ENCODE measurements around the gene MAPK4. TPM values are rescaled to one million over a fixed set of nuclear protein-coding genes. Genes with fewer than 3 reads are reported as not detected.

MAPK4 gene
- polyA plus RNA-seq, 3 donors from 2014 or later = not detected

DNA sequence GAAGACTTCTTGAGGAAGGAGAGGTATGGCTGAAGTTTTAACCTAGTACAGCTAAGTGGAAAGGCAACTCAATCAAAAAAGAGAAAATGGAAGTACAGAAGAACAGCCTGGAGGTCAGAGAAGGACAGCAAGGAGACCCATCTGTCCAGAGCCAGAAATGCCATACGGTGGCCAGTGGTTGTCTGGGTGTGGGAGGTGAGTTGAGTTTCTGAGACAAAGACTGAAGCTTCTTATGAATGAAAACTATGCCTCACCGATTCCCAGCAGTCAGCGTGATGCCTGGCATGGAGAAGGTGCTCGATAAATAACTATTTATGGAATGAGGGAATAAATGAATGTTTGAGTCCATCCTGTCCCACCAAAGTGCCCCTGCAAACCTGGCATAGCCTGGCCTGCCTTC is 161.1 kb downstream of the MAPK4 start:
- peaks cover 3 to 6% (median 4%) of the 10 kb centered on the region in 3 donors for H3K27me3 Mint-ChIP-seq (ENCODE audit: low read depth in 3 of 3)
- no peaks in the 10 kb centered on the region for H3K4me1 Mint-ChIP-seq
- no peak for DNase-seq
- H3K27ac Mint-ChIP-seq = no peak overlapping the region
- no peak overlapping the region for H3K4me3 Mint-ChIP-seq
- H3K36me3 Mint-ChIP-seq = peaks cover 0 to 3% (median 0%) of the 10 kb centered on the region in 3 donors
- peaks cover 0 to 4% (median 0%) of the 10 kb centered on the region in 6 donors for H3K9me3 Mint-ChIP-seq

DNA sequence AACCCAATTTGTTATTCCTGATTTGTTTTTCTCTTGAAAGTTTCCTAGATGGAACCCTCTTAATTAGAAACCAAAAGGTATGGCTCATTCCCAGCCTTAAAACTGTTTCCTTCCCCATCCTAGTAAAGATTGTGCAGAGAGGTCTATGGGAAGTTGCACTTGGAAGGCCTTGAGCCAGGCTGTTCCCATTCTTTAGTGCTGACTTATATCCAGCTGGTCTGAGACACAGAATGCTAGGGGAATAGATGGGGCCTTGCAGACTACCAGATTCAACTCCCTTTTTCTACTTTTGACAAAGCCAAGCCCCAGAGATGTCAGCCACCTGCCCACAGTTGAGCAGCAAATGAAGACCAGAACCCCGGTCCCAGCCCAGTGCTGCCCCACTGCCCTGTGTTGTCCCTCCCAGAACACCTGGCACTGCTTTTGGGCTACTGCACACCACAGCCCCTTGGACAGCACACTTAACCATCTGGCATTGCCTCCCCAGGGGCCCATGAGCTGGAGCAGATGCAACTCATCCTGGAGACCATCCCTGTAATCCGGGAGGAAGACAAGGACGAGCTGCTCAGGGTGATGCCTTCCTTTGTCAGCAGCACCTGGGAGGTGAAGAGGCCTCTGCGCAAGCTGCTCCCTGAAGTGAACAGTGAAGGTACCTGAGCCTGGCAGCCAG is 161.7 kb downstream of the MAPK4 start:
- H3K9me3 Mint-ChIP-seq = peaks cover 0 to 4% (median 0%) of the 10 kb centered on the region in 6 donors
- no peak overlapping the region for H3K4me3 Mint-ChIP-seq
- peaks cover 3 to 6% (median 4%) of the 10 kb centered on the region in 3 donors for H3K27me3 Mint-ChIP-seq (ENCODE audit: low read depth in 3 of 3)
- no peak for DNase-seq
- H3K27ac Mint-ChIP-seq = no peak overlapping the region
- H3K4me1 Mint-ChIP-seq = no peaks in the 10 kb centered on the region
- H3K36me3 Mint-ChIP-seq = peaks cover 0 to 2% (median 0%) of the 10 kb centered on the region in 3 donors

DNA sequence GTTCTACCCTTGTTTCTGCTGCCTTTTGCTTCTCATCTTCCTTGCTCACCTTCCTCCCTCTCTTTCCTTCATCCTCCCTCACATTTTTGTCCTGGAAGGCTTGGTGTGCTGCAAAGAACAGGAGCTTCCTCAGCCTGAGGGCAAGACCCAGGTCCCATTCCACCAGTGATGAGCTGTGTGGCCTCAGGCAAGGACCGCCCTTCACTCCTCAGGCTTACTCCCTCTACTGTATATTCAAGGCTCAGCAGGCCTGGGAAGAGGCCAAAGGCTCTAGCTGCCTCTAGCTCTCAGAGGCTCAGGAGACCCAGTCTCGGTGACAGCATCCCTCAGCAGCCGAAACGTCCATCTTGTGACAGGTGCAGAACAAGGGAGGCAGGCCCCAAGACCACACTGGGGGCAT is 162.4 kb downstream of the MAPK4 start:
- Mint-ChIP-seq H3K4me3 (no peak overlapping the region), H3K27me3 (ENCODE audit: low read depth in 3 of 3) (peaks cover 2 to 4% (median 2%) of the 10 kb centered on the region in 3 donors), H3K4me1 (no peaks in the 10 kb centered on the region), H3K9me3 (peaks cover 0 to 4% (median 0%) of the 10 kb centered on the region in 6 donors), H3K36me3 (no peaks in the 10 kb centered on the region), H3K27ac (no peak overlapping the region)
- DNase-seq = no peak

DNA sequence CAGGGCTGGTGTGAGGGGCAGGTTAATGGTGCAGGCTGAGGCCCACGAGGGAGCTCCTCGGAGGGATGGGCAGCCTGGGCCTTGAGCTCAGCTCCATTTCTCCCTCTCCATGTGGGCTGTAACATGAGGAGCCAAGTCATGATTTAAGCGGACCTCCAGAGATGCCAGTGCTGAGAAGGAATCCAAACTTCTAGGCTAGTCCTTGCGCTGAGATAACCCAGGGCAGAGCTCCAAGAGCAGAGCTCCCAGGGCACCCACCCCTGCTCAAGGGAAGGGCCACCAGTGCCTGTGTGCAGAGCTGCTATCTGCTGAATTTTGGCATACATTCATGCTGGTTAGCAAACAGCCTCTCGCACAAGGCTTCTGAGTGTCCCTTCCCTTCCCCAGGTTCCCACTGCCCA is 164.9 kb downstream of the MAPK4 start:
- H3K9me3 Mint-ChIP-seq = peaks cover 0 to 2% (median 0%) of the 10 kb centered on the region in 6 donors
- H3K27ac Mint-ChIP-seq = no peak overlapping the region
- no peak overlapping the region for H3K4me3 Mint-ChIP-seq
- no peaks in the 10 kb centered on the region for H3K4me1 Mint-ChIP-seq
- H3K27me3 Mint-ChIP-seq (ENCODE audit: low read depth in 3 of 3) = peaks cover 0 to 5% (median 2%) of the 10 kb centered on the region in 3 donors
- H3K36me3 Mint-ChIP-seq = no peaks in the 10 kb centered on the region
- no peak for DNase-seq

DNA sequence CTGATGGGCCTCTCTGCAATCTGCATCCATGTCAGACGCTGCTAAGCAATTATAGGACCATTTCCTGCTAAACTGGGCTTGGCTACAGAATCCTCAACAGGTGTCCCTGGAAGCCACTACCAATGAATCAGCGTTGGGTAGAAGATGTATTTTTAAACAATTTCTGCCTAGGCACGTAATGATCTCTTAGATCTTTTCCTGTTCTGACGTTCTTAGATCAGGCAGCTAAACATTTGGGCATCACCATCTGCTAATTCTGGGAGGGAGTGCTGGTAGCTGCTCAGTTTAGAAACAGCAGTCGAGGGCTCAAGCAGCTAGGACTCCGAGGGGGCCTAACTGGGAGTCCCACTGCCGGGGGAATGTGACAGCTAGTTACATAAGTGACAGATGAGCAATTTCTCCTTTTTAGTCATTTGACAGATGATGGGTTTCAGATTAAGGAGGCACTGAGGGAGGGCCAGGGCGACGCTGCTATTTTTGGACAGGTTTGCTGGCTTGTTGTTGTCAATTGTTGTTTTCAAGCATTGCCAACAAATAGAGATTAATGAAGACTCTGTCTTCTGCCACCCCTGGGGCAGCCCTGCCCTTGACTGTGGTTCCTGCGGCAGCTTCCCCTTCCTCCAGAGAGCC is 167.2 kb downstream of the MAPK4 start:
- no peak for DNase-seq
- H3K9me3 Mint-ChIP-seq = peaks cover 0 to 2% (median 0%) of the 10 kb centered on the region in 6 donors
- peak overlapping the region in 1 of 6 donors; percentile 17 for H3K27ac Mint-ChIP-seq
- H3K36me3 Mint-ChIP-seq = no peaks in the 10 kb centered on the region
- peaks cover 0 to 2% (median 1%) of the 10 kb centered on the region in 3 donors for H3K27me3 Mint-ChIP-seq (ENCODE audit: low read depth in 3 of 3)
- no peak overlapping the region for H3K4me3 Mint-ChIP-seq
- no peaks in the 10 kb centered on the region for H3K4me1 Mint-ChIP-seq

DNA sequence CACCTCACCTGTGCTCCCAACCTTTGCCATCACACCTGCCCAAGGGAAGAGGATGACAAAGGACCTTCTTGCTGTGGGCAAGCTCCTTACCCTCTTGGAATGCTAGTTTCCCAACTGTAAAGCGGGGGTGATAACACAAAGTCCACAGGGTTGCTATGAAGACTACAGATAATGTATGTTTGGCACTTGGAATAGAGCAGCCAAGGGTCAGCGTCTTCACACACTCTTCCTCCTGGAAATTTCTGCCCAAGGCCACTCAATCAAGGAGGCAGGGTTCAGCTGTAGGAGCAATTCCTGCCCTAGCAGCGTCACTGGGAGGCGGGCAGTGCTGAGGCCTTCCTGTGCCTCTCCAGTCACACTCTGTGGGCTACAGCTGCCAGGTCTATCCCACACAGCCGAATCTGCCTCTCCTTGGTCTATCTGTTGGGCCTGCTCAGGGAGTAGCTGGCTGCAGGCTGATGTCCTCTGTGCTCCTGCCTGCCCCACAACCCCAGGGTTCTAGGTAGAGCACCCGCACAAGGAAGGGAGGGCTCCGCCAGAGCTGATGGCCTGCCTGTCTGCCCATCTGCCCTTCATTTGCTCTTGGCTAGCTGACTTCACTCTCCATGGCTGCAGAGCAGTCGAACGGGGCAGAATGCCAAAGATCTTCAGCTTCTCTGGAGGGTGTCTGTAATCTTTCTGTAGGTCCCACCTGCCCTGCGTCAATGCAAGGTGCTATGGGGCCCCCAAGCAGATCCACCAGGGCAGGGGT is 168.0 kb downstream of the MAPK4 start:
- H3K27ac Mint-ChIP-seq = no peak overlapping the region
- H3K9me3 Mint-ChIP-seq = no peaks in the 10 kb centered on the region
- H3K27me3 Mint-ChIP-seq (ENCODE audit: low read depth in 3 of 3) = peaks cover 0 to 2% (median 1%) of the 10 kb centered on the region in 3 donors
- DNase-seq = no peak
- no peak overlapping the region for H3K4me3 Mint-ChIP-seq
- H3K36me3 Mint-ChIP-seq = no peaks in the 10 kb centered on the region
- H3K4me1 Mint-ChIP-seq = no peaks in the 10 kb centered on the region

DNA sequence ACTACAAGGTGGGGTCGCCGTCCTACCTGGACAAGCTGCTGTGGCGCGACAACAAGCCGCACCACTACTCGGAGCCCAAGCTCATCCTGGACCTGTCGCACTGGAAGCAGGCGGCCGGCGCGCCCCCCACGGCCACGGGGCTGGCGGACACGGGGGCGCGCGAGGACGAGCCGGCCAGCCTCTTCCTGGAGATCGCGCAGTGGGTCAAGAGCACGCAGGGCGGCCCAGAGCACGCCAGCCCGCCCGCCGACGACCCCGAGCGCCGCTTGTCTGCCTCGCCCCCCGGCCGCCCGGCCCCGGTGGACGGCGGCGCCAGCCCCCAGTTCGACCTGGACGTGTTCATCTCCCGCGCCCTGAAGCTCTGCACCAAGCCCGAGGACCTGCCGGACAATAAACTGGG is 169.5 kb downstream of the MAPK4 start:
- Mint-ChIP-seq H3K27ac (no peak overlapping the region), H3K9me3 (no peaks in the 10 kb centered on the region), H3K4me1 (no peaks in the 10 kb centered on the region), H3K36me3 (peaks cover 0 to 3% (median 0%) of the 10 kb centered on the region in 3 donors), H3K4me3 (no peak overlapping the region), H3K27me3 (ENCODE audit: low read depth in 3 of 3) (peaks cover 0 to 4% (median 1%) of the 10 kb centered on the region in 3 donors)
- no peak for DNase-seq

DNA sequence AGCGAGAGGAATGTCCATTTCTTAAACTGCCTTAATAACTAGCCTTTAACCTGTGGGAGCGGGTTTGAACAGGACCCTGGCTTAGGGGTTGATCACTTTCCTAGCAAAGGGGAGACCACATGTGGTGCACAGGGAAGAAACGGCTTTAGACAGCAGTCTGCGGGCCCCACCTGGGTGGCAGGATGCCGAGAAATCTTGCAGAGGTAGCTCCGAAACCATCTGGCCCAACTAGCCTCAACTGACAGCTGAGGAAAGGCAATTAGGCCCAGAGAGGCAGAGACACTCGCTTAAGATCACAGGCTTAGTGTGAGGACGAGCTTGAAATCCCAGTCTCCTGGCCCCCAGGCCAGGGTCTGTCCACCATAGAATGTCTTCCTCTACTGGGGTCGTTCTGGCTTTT is 170.1 kb downstream of the MAPK4 start:
- Mint-ChIP-seq H3K36me3 (peaks cover 0 to 3% (median 0%) of the 10 kb centered on the region in 3 donors), H3K4me3 (no peak overlapping the region), H3K27me3 (ENCODE audit: low read depth in 3 of 3) (peaks cover 0 to 5% (median 1%) of the 10 kb centered on the region in 3 donors), H3K4me1 (no peaks in the 10 kb centered on the region), H3K9me3 (no peaks in the 10 kb centered on the region), H3K27ac (no peak overlapping the region)
- no peak for DNase-seq

DNA sequence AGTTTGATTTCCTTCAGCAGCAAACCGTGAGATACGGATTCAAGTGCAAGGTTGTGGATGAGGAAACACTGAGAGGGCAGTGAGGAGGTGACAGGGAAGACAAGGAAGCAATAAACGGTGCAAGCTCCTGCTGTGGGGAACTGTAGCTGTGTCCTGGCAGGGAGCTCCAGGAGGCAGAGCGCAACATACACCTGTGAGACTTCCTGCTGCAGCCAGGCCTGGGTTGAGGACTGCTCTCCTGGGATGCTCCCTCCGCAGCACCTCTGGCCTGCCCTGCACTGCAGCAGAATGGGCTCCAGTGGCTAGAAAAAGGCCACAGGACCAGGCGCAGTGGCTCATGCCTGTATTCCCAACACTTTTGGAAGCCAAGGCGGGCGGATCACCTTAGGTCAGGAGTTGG is 174.5 kb downstream of the MAPK4 start:
- Mint-ChIP-seq H3K4me1 (no peaks in the 10 kb centered on the region), H3K9me3 (peaks cover 0 to 2% (median 0%) of the 10 kb centered on the region in 6 donors), H3K27me3 (ENCODE audit: low read depth in 3 of 3) (peaks cover 0 to 5% (median 0%) of the 10 kb centered on the region in 3 donors), H3K27ac (no peak overlapping the region), H3K4me3 (no peak overlapping the region), H3K36me3 (peaks cover 0 to 3% (median 0%) of the 10 kb centered on the region in 3 donors)
- DNase-seq = no peak

DNA sequence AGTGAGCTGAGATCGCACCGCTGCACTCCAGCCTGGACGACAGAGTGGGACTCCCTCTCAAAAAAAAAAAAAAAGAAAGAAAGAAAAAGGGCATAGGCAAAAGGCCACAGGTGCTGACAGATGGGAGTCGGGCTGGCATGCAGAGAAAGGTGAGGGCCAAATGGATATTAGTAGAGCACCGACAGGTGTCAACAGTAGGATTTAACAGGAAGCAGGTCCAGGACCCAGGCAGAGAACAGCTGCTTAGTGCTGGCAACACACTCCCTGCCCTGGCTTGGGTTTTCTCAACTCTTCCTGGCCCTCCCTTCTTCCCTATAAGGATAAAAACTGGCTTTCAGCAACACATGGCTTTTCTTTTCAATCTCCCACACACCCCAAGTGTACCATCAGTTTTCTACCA is 175.0 kb downstream of the MAPK4 start:
- no peaks in the 10 kb centered on the region for H3K4me1 Mint-ChIP-seq
- peaks cover 0 to 2% (median 0%) of the 10 kb centered on the region in 6 donors for H3K9me3 Mint-ChIP-seq
- peaks cover 0 to 3% (median 0%) of the 10 kb centered on the region in 3 donors for H3K36me3 Mint-ChIP-seq
- H3K4me3 Mint-ChIP-seq = no peak overlapping the region
- no peak overlapping the region for H3K27ac Mint-ChIP-seq
- DNase-seq = no peak
- peaks cover 0 to 5% (median 0%) of the 10 kb centered on the region in 3 donors for H3K27me3 Mint-ChIP-seq (ENCODE audit: low read depth in 3 of 3)

DNA sequence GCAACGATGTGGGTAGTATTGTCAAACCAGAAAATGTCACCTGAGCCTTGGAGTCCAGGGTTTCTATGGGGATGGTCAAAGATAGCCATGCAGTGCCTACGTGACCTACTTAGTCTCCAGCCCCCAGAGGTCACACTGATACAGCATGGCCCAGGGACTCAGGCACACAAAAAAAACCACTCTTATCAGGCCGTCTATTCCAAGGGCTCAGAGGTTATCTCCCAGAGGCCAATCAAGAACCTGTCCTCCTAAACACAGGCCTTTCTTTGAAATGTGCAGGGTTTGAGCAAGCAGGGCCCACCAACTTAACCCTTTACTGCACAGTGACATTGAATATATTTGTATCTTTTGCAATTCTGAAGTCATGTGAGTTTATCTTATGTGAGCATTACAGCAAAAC is 177.2 kb downstream of the MAPK4 start:
- H3K27me3 Mint-ChIP-seq (ENCODE audit: low read depth in 3 of 3) = peaks cover 0 to 5% (median 3%) of the 10 kb centered on the region in 3 donors
- peaks cover 0 to 2% (median 0%) of the 10 kb centered on the region in 6 donors for H3K9me3 Mint-ChIP-seq
- no peak overlapping the region for H3K27ac Mint-ChIP-seq
- H3K36me3 Mint-ChIP-seq = peaks cover 0 to 3% (median 0%) of the 10 kb centered on the region in 3 donors
- no peak for DNase-seq
- no peak overlapping the region for H3K4me3 Mint-ChIP-seq
- no peaks in the 10 kb centered on the region for H3K4me1 Mint-ChIP-seq

DNA sequence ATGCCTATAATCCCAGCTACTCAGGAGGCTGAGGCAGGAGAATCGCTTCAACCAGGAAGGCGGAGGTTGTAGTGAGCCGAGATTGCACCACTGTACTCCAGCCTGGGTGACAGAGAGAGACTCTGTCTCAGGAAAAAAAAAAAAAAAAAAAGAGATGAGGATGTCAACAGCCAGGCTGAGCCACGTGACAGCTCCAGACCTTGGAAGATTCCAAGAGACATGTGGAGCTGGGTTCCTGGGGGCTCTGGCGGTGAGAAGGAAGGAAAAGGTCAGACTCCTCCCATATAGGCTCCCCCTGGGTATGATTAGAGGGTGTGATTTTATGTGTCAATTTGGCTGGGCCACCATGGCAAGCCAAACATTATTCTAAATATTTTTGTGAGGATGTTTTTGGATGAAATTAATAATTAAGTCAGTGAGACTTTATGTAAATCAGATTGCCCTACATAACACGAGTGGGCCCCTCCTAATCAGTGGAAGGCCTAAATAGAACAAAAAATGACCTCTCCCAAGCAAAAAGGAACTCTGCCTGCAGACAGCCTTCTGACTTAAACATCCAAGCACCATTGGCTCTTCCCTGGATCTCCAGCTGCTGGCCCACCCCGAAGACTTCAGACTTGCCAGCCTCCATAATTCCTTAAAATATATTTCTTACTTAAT is 178.3 kb downstream of the MAPK4 start:
- no peaks in the 10 kb centered on the region for H3K4me1 Mint-ChIP-seq
- peaks cover 0 to 3% (median 0%) of the 10 kb centered on the region in 3 donors for H3K36me3 Mint-ChIP-seq
- DNase-seq = no peak
- peaks cover 0 to 2% (median 0%) of the 10 kb centered on the region in 6 donors for H3K9me3 Mint-ChIP-seq
- H3K27me3 Mint-ChIP-seq (ENCODE audit: low read depth in 3 of 3) = peaks cover 0 to 6% (median 3%) of the 10 kb centered on the region in 3 donors
- no peak overlapping the region for H3K4me3 Mint-ChIP-seq
- no peak overlapping the region for H3K27ac Mint-ChIP-seq

DNA sequence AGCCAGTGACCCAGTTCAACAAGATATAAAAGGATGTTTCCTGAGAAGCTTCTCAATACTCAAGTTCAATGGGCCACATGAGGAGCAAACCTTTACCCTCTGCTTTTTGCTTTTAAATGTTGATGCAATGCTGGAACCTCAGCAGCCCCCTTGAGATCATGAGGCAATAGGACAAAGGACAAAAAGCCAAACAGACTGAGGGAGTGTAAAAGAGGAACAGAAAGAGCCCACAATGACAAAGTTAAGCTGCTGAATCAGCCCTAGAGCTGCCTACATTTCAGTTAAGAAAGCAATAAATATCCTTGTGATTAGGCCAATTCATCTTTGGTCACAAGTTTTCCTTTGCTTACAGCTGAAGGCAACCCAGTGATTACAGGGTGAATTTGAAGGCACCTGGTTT is 183.1 kb downstream of the MAPK4 start:
- Mint-ChIP-seq H3K4me3 (no peak overlapping the region), H3K36me3 (no peaks in the 10 kb centered on the region), H3K27me3 (ENCODE audit: low read depth in 3 of 3) (peaks cover 0 to 7% (median 3%) of the 10 kb centered on the region in 3 donors), H3K27ac (no peak overlapping the region), H3K9me3 (peaks cover 0 to 3% (median 0%) of the 10 kb centered on the region in 6 donors), H3K4me1 (no peaks in the 10 kb centered on the region)
- no peak for DNase-seq
